ENCODE results near the gene PPP6R2. TPM values are rescaled to one million over a fixed set of nuclear protein-coding genes. Genes with fewer than 3 reads are reported as not detected.

The PPP6R2 gene, protein sequence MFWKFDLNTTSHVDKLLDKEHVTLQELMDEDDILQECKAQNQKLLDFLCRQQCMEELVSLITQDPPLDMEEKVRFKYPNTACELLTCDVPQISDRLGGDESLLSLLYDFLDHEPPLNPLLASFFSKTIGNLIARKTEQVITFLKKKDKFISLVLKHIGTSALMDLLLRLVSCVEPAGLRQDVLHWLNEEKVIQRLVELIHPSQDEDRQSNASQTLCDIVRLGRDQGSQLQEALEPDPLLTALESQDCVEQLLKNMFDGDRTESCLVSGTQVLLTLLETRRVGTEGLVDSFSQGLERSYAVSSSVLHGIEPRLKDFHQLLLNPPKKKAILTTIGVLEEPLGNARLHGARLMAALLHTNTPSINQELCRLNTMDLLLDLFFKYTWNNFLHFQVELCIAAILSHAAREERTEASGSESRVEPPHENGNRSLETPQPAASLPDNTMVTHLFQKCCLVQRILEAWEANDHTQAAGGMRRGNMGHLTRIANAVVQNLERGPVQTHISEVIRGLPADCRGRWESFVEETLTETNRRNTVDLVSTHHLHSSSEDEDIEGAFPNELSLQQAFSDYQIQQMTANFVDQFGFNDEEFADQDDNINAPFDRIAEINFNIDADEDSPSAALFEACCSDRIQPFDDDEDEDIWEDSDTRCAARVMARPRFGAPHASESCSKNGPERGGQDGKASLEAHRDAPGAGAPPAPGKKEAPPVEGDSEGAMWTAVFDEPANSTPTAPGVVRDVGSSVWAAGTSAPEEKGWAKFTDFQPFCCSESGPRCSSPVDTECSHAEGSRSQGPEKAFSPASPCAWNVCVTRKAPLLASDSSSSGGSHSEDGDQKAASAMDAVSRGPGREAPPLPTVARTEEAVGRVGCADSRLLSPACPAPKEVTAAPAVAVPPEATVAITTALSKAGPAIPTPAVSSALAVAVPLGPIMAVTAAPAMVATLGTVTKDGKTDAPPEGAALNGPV
- total RNA-seq: 10 to 100 TPM; 48.3 to 54.1 (median 49.5) TPM

DNA sequence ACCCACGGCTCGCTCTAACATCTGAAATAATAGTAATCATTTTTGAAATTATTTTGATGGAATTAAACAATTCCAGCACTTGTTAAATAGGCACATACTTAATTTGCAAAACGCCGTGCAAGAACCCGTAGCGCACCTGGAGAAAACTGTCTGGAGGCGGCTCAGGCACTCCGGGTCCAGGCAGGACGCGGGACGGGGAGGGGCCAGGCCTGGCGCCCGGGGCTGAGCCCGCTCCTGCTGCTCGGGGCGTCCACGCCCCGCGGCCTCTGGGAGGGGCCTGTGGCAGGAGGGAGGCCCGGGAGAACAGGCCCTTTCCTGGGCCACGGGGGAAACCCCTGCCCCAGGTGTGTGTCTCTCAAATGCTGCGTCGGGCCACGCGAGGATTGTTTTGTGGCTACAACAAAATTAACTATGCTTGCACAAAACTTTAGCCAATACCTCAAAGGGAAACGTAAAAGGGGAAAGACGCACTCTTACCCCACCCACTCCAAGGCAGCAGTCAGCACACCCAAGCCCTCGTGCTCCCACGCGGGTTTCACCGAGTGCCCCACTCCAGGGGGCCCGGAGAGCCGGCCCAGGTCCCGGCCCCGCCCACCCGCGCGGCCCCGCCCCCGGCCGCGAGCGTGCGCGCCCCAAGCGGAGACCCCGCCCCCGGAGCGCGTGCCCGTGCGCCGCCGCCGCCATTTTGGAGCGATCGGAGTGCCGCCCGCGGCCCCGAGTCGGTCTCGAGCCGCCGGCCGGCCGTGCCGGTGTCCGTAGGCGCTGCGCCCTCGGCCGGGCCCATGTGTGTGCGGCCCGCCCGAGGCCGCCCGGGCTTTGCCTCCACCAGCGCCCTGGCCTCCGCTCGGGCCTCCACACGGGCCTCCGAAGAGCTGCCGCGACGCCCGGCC is at the start of gene PPP6R2:
TSS of gene PPP6R2 (plus strand) at position 677 of the 890 bp plus-strand sequence. CDS start 50,582 bp downstream, outside the sequence.
- Histone ChIP-seq H3K27ac (peak within 1 kb of the TSS; percentile 86 to 88), H3K27me3 (no peaks in the 10 kb centered on the region), H3K4me3 (peak within 1 kb of the TSS; percentile 83 to 99 (median 96)), H3K9me3 (no peaks in the 10 kb centered on the region), H3K4me1 (peaks cover 0 to 6% of the 10 kb centered on the region in 2 donors), H3K36me3 (no peaks in the 10 kb centered on the region)
- intact Hi-C loops (cut with DNase I; ENCODE audit: low total_unique reads): no loop called here
- TF ChIP-seq POLR2AphosphoS5 (IDR thresholded peaks at IDR 0.05): no peak
- TF ChIP-seq POLR2A (IDR thresholded peaks at IDR 0.05): no peak
- TF ChIP-seq, protein P1, sequence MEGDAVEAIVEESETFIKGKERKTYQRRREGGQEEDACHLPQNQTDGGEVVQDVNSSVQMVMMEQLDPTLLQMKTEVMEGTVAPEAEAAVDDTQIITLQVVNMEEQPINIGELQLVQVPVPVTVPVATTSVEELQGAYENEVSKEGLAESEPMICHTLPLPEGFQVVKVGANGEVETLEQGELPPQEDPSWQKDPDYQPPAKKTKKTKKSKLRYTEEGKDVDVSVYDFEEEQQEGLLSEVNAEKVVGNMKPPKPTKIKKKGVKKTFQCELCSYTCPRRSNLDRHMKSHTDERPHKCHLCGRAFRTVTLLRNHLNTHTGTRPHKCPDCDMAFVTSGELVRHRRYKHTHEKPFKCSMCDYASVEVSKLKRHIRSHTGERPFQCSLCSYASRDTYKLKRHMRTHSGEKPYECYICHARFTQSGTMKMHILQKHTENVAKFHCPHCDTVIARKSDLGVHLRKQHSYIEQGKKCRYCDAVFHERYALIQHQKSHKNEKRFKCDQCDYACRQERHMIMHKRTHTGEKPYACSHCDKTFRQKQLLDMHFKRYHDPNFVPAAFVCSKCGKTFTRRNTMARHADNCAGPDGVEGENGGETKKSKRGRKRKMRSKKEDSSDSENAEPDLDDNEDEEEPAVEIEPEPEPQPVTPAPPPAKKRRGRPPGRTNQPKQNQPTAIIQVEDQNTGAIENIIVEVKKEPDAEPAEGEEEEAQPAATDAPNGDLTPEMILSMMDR (IDR thresholded peaks at IDR 0.05): no peak
- peak; percentile 65 to 73 for DNase-seq (ENCODE audit: low spot score in 2 of 2)

DNA sequence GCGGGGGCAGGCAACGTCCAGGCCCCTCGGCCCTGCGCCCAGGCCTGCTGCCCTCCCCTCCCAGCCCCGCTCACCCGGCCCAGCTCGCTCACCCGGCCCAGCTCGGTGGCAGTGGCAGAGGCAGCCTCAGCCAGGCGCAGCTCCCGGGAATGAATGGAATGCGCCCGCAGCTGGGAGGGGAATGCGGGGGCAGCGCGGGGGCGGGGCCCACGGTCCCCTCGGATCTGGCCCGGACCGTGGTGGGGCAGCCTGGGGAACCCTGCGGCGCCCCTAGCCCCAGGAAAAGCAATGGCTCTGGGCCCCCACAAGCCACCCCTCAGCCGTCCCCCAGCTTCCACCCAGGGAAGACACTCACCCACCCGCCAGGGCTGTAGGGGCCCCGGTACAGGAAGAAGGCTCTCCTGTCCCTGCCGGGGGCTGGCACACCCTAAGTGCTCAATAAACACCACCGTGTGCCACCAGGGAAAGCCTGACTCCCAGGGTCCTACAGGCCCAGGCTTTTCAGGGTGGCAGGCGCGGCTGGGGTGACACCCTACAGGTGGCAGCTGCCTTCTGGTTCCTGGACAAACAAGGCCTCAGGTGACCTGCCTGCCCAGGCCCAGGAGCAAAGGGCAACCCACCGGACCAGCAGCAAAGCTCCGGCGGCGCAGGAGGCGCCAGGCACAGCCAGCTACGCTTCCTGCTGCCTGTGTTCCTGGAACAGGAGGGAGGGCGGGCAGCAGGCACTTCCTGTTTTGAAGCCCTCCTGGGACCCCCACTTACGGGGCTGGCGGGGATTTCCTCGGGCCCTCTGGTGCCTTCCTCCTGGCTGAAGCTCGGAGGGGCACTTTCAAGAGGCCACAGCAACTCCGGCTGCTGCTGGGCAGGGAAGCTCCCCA is 49.4 kb upstream of the PPP6R2 start:
- Histone ChIP-seq H3K36me3 (no peaks in the 10 kb centered on the region), H3K4me3 (peak overlapping the region; percentile 21 to 64 (median 28)), H3K27ac (peak overlapping the region; percentile 92 to 96), H3K9me3 (no peaks in the 10 kb centered on the region), H3K4me1 (peaks cover 32 to 34% of the 10 kb centered on the region in 2 donors), H3K27me3 (no peaks in the 10 kb centered on the region)
- TF ChIP-seq, protein P1 (IDR thresholded peaks at IDR 0.05): peak; percentile 12 to 30 (median 15)
- TF ChIP-seq POLR2A (IDR thresholded peaks at IDR 0.05): no peak
- peak in 2 of 3 donors; percentile 6 to 38 for TF ChIP-seq POLR2AphosphoS5 (IDR thresholded peaks at IDR 0.05)
- intact Hi-C loops (cut with DNase I; ENCODE audit: low total_unique reads): no loop called here
- peak; percentile 78 for DNase-seq (ENCODE audit: low spot score in 2 of 2)

DNA sequence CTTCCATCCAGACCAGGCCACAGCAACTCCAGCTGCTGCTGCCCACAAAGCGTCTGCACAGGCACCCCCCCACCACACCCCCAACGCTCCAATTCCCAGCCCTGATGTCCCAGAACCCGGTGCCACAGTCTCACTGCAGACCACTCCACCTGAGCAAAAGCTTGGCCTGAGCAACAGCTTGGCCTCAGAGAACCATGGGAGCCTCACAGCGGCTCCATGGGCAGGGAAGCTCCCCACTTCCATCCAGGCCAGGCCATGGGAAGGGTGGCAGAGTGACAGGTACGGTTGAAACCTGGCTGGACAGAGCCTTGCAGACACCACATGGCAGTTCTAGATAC is 48.8 kb upstream of the PPP6R2 start:
- Histone ChIP-seq H3K36me3 (no peaks in the 10 kb centered on the region), H3K4me1 (peaks cover 34 to 38% of the 10 kb centered on the region in 2 donors), H3K9me3 (no peaks in the 10 kb centered on the region), H3K27me3 (no peaks in the 10 kb centered on the region), H3K4me3 (peak overlapping the region in 2 of 3 donors; percentile 28 to 64), H3K27ac (peak overlapping the region; percentile 92 to 96)
- intact Hi-C loops (cut with DNase I; ENCODE audit: low total_unique reads): no loop called here
- TF ChIP-seq, protein P1 (IDR thresholded peaks at IDR 0.05): no peak
- TF ChIP-seq POLR2AphosphoS5 (IDR thresholded peaks at IDR 0.05): no peak
- TF ChIP-seq POLR2A (IDR thresholded peaks at IDR 0.05): no peak
- DNase-seq (ENCODE audit: low spot score in 2 of 2): no peak

All from breast epithelium (tissue), 4 donors.